Gastroesophageal sphincter (tissue), 3 donors: ENCODE results near the gene METTL25B.

ENCODE experiments used
- CTCF ChIP-seq, 4 experiments: fragments of 200-600 bp in 2 of 4; fragments of 450-650 bp in 2 of 4; sonication (generic) in 1 of 4; IDR thresholded peaks; one replicate each; pipeline ENCODE4 v1.5.1; 2017 to 2019; ENCODE audit warnings: antibody characterized with exemption in 4 of 4, mild to moderate bottlenecking in 2 of 4, moderate library complexity in 2 of 4
- EP300 ChIP-seq: sonication (generic); formaldehyde crosslinking; IDR thresholded peaks from one replicate; pipeline ENCODE4 v1.6.1; 2017; ENCODE audit warnings: antibody characterized with exemption, mild to moderate bottlenecking
- POLR2A ChIP-seq, 2 donors: fragments of 450-650 bp; IDR thresholded peaks; one replicate each; pipeline ENCODE4 v1.6.1; 2017; ENCODE audit warnings: antibody characterized with exemption in 2 of 2, mild to moderate bottlenecking in 2 of 2, moderate library complexity in 1 of 2
- POLR2AphosphoS5 ChIP-seq: sonication (generic); formaldehyde crosslinking; IDR thresholded peaks from one replicate; pipeline ENCODE4 v1.6.1; 2017; ENCODE audit warnings: antibody characterized with exemption

- no peak for TF ChIP-seq POLR2AphosphoS5
- no peak for TF ChIP-seq CTCF (IDR thresholded peaks at IDR 0.05)
- TF ChIP-seq EP300: no peak
- no peak for TF ChIP-seq POLR2A (IDR thresholded peaks at IDR 0.05)
These were observed 37.4 kb downstream of the METTL25B start for GRCh38 chr1:156765666-156766065.
